Hepatocyte (in vitro differentiated cells): Measurements from ENCODE around the gene GPR39. TPM values are rescaled to one million over a fixed set of nuclear protein-coding genes. Genes with fewer than 3 reads are reported as not detected.

Experiments used
- DNase-seq: peaks from one replicate; pipeline ENCODE4 v3.0.0-alpha.2; 2016; ENCODE audit warnings: low spot score
- H2AFZ ChIP-seq: fragments of 200-600 bp; sonication (generic); 2 replicates; pipeline ENCODE4 v1.6.0; 2016; ENCODE audit warnings: antibody characterized with exemption, mild to moderate bottlenecking
- H3K27ac ChIP-seq: fragments of 200-600 bp; sonication (generic); 2 replicates; pipeline ENCODE4 v1.5.1; 2016; ENCODE audit warnings: mild to moderate bottlenecking
- H3K27me3 ChIP-seq: fragments of 200-600 bp; sonication (generic); 2 replicates; pipeline ENCODE4 v1.6.1; 2016
- H3K36me3 ChIP-seq: fragments of 200-600 bp; sonication (generic); replicated peaks from 2 replicates; pipeline ENCODE4 v1.5.1; 2016; ENCODE audit warnings: low read depth; ENCODE audit not compliant: insufficient read depth
- H3K4me1 ChIP-seq: fragments of 200-600 bp; sonication (generic); 2 replicates; pipeline ENCODE4 v1.5.1; 2016; ENCODE audit warnings: mild to moderate bottlenecking, moderate library complexity; ENCODE audit not compliant: insufficient read depth
- H3K4me2 ChIP-seq: fragments of 200-600 bp; sonication (generic); 2 replicates; pipeline ENCODE4 v1.6.0; 2016
- H3K4me3 ChIP-seq: fragments of 200-600 bp; sonication (generic); 2 replicates; pipeline ENCODE4 v1.5.1; 2016; ENCODE audit warnings: mild to moderate bottlenecking
- H3K79me2 ChIP-seq: fragments of 200-600 bp; sonication (generic); 2 replicates; pipeline ENCODE4 v1.6.0; 2017; ENCODE audit warnings: mild to moderate bottlenecking
- H3K9me2 ChIP-seq: fragments of 200-600 bp; sonication (generic); replicated peaks from 2 replicates; pipeline ENCODE4 v1.6.0; 2017; ENCODE audit warnings: mild to moderate bottlenecking; ENCODE audit not compliant: insufficient read depth
- H3K9me3 ChIP-seq: fragments of 200-600 bp; sonication (generic); 2 replicates; pipeline ENCODE4 v1.5.1; 2016; ENCODE audit warnings: low read depth, mild to moderate bottlenecking
- H4K20me1 ChIP-seq: fragments of 200-600 bp; sonication (generic); 2 replicates; pipeline ENCODE4 v1.6.0; 2016; ENCODE audit warnings: mild to moderate bottlenecking; ENCODE audit not compliant: insufficient read depth, poor library complexity, severe bottlenecking
- CTCF ChIP-seq: fragments of 200-600 bp; sonication (generic); IDR thresholded peaks from 2 replicates; pipeline ENCODE4 v1.5.1; 2016; ENCODE audit warnings: antibody characterized with exemption, mild to moderate bottlenecking; ENCODE audit not compliant: poor library complexity
- EZH2 ChIP-seq: fragments of 200-600 bp; sonication (generic); IDR thresholded peaks from 2 replicates; pipeline ENCODE4 v1.6.1; 2016; ENCODE audit warnings: antibody characterized with exemption, mild to moderate bottlenecking, borderline replicate concordance
- EZH2phosphoT487 ChIP-seq: fragments of 200-600 bp; sonication (generic); IDR thresholded peaks from one replicate; pipeline ENCODE4 v1.6.1; 2018; ENCODE audit warnings: antibody characterized with exemption, mild to moderate bottlenecking, low read depth, moderate library complexity; ENCODE audit not compliant: unreplicated experiment, severe bottlenecking
- WGBS: methylation state at CpG from one replicate; pipeline ENCODE4 v1.1.6; 2016; ENCODE audit warnings: low lambda C conversion rate; ENCODE audit errors: missing lambda C conversion rate; 5-methylcytosine and 5-hydroxymethylcytosine counted together
- polyA plus RNA-seq: library from polyadenylated mRNA; unstranded; fragments of >200 nt; fragmentation: Nextera tagmentation; extraction: Ambion mirVana; gene quantifications from 2 replicates; pipeline ENCODE4 v1.2.1, GENCODE V29; 2016
- total RNA-seq: library from RNA; depleted of rRNA; stranded (reverse); fragments of >200 nt; gene quantifications from 2 replicates; pipeline ENCODE4 v1.2.3, GENCODE V29; 2014

Gene GPR39
- total and polyA plus RNA-seq, 2 experiments from 2014 or later: 11.1 to 14.5 TPM

DNA sequence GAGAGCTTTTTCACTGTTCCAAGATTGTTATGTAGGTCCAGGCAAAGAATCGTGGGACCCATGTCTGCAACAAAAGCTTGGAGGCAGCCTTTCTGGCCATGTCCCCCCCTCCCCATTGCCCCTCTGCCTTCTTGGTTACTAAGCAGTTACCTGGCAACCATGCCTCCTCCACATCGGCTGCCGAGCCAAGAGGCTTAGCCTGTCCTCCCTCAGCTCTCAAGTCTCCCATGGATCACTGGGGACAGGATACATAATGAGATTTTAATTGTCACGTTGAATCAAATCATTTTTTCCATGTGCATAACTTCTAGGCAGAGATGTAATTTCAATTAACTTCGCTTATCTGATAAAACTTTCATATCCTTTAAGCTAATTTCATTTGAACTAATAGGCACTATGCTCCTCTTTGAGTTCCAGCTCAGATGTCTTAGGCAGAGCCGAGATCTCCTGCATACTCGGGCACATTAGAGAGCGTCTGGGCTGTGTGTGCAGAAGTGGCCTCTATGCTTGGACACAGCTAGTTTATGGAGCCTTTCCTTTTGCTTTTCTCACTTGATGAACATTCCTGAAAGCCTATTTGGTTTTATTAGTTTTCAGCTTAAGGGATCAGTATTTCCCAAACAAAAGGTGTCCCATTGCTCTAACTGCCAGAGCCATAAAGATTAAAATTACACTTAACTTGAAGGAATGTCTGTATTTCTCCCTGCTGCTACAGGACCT is 172.7 kb downstream of the GPR39 start:
- TF ChIP-seq EZH2phosphoT487: no peak
- TF ChIP-seq CTCF: no peak
- TF ChIP-seq EZH2: no peak
- H4K20me1 ChIP-seq: no peaks in the 10 kb centered on the region
- no peaks in the 10 kb centered on the region for H3K9me2 ChIP-seq
- H2AFZ ChIP-seq: no peak overlapping the region
- H3K79me2 ChIP-seq: peaks cover 19% of the 10 kb centered on the region
- H3K4me1 ChIP-seq: peaks cover 8% of the 10 kb centered on the region
- H3K4me3 ChIP-seq: no peak overlapping the region
- no peaks in the 10 kb centered on the region for H3K36me3 ChIP-seq
- WGBS: 40% methylated on average over 8 of the region's 8 CpGs
- peak overlapping the region; percentile 19 for H3K4me2 ChIP-seq
- peak overlapping the region; percentile 43 for H3K27ac ChIP-seq
- no peaks in the 10 kb centered on the region for H3K9me3 ChIP-seq
- no peak for DNase-seq
- H3K27me3 ChIP-seq: no peaks in the 10 kb centered on the region

- Histone ChIP-seq H3K9me2 (no peaks in the 10 kb centered on the region), H3K27me3 (no peaks in the 10 kb centered on the region), H3K4me1 (peaks cover 8% of the 10 kb centered on the region), H3K36me3 (no peaks in the 10 kb centered on the region), H3K9me3 (no peaks in the 10 kb centered on the region), H2AFZ (no peak overlapping the region), H3K27ac (no peak overlapping the region), H3K79me2 (peaks cover 17% of the 10 kb centered on the region), H4K20me1 (no peaks in the 10 kb centered on the region), H3K4me2 (peak overlapping the region; percentile 19), H3K4me3 (no peak overlapping the region)
- TF ChIP-seq EZH2 (no peak), CTCF (no peak), EZH2phosphoT487 (no peak)
- no peak for DNase-seq
Observed at GRCh38 chr2:132589966-132590365, 173.4 kb downstream of the GPR39 start.

DNA sequence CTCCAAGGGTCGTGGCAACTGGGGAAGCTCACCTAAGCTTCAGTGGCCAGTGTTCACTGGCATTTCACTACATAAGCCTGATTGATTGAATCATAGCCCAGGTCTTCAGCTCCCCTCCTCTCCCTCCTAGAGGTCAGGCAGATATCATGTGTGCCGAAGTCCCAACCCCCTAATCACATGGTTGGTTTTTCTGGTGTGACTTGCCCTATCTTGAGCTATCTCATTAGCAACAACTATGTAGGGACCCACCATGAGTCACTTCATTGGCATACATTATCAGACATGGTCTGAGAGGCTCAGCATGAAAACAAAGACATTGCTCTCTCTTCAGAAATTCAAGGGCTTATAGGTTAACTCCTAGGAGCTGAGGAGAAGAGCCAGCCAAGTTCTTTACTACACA is 176.6 kb downstream of the GPR39 start:
- peaks cover 14% of the 10 kb centered on the region for H3K79me2 ChIP-seq
- H3K4me1 ChIP-seq: peaks cover 3% of the 10 kb centered on the region
- no peaks in the 10 kb centered on the region for H3K9me3 ChIP-seq
- no peaks in the 10 kb centered on the region for H3K36me3 ChIP-seq
- WGBS: 66% methylated on average over 2 of the region's 2 CpGs
- no peak overlapping the region for H3K4me2 ChIP-seq
- no peaks in the 10 kb centered on the region for H4K20me1 ChIP-seq
- no peaks in the 10 kb centered on the region for H3K27me3 ChIP-seq
- no peak overlapping the region for H3K4me3 ChIP-seq
- no peak for TF ChIP-seq EZH2
- no peak for TF ChIP-seq EZH2phosphoT487
- no peak for TF ChIP-seq CTCF
- DNase-seq: peak; percentile 28
- H2AFZ ChIP-seq: no peak overlapping the region
- peak overlapping the region; percentile 61 for H3K27ac ChIP-seq
- H3K9me2 ChIP-seq: no peaks in the 10 kb centered on the region

DNA sequence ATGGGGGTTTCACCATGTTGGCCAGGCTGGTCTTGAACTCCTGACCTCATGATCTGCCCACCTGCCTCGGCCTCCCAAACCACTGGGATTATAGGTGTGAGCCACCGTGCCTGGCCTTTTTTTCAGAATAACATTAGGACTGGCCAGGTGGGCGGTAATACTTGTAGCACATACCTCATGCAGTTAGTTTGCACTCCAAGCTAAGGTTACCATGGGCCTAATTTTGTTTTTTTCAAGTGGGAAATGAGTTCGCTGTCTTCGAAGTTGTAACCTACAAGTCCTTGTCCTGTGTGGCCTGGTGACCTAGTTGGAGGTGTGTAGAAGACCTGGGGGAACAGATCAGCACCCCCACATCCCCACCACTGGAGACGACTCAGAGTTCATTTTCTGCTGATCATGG is 178.6 kb downstream of the GPR39 start:
- Histone ChIP-seq H3K9me3 (no peaks in the 10 kb centered on the region), H3K4me3 (no peak overlapping the region), H3K4me2 (no peak overlapping the region), H3K4me1 (no peaks in the 10 kb centered on the region), H3K27ac (no peak overlapping the region), H4K20me1 (no peaks in the 10 kb centered on the region), H3K79me2 (peaks cover 14% of the 10 kb centered on the region), H3K27me3 (no peaks in the 10 kb centered on the region), H2AFZ (no peak overlapping the region), H3K36me3 (no peaks in the 10 kb centered on the region), H3K9me2 (no peaks in the 10 kb centered on the region)
- no peak for TF ChIP-seq EZH2
- TF ChIP-seq CTCF: no peak
- TF ChIP-seq EZH2phosphoT487: no peak
- DNase-seq: no peak
- 80% methylated on average over 6 of the region's 6 CpGs for WGBS
